ENCODE data around the gene RHEB.

- no peak for TF ChIP-seq CTCF (IDR thresholded peaks at IDR 0.05)
- TF ChIP-seq POLR2A (IDR thresholded peaks at IDR 0.05), result no peak
- TF ChIP-seq EP300 (IDR thresholded peaks at IDR 0.05), result no peak
- no peak for TF ChIP-seq POLR2AphosphoS5 (IDR thresholded peaks at IDR 0.05)
Observed at GRCh38 chr7:151469281-151469680, 50.4 kb downstream of the RHEB start.

Data from stomach (tissue), 4 donors.